ENCODE measurements around the gene SGTA.
A peak's percentile ranks its signal among the peaks of the same experiment; 100 is the strongest.

SGTA gene

DNA sequence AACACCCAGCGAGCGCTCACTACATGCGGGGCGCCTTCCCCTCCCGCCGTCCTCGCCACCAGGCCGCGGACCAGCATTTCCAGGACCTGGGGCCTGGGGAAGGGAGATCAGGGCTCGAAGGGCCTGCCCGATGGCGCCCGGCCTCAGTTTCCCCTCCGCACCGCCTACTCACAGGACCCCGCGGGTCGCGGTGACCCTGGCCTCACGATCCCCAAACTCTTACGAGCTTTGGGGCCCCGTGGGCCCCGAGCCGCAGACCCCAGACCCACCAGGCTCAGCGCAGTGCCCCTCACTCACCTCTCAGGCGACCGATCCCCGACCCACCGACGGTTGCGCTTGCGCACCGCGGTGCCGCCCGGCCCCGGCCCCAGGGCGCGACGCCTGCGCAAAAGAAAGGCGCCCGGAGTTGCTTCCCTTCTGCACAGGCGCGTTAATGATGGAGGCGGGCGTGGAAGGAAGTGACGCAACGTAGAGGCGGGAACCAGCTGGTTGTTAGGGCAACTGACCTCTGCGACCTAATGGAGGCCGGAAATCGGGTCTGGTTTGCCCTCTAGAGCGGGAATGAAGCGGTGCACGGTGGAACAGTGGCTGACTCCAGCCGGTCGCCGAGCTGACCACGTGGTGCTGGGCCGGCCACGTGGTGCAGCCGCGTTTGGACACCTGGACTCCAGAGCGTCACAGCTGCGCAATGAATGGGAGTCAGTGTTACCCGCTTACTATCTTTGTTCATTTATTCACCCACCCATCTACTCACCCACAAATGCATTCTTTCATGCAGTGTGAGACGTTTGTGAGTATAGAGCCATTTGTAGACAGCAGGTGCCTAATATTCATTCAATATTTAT is at the start of gene SGTA:
Gene SGTA (minus strand): TSS at position 338 of the 845 bp plus-strand sequence. CDS start 14,205 bp downstream, outside the sequence.
- peak within 1 kb of the TSS; percentile 99 for H3K4me3 ChIP-seq (ENCODE audit: low read depth, low read length)
- 0 out of 2 replicates have a peak, but pooled peaks have one; percentile 24 for TF ChIP-seq CTCF (IDR thresholded peaks at IDR 0.05; ENCODE audit: low read depth, low read length)

DNA sequence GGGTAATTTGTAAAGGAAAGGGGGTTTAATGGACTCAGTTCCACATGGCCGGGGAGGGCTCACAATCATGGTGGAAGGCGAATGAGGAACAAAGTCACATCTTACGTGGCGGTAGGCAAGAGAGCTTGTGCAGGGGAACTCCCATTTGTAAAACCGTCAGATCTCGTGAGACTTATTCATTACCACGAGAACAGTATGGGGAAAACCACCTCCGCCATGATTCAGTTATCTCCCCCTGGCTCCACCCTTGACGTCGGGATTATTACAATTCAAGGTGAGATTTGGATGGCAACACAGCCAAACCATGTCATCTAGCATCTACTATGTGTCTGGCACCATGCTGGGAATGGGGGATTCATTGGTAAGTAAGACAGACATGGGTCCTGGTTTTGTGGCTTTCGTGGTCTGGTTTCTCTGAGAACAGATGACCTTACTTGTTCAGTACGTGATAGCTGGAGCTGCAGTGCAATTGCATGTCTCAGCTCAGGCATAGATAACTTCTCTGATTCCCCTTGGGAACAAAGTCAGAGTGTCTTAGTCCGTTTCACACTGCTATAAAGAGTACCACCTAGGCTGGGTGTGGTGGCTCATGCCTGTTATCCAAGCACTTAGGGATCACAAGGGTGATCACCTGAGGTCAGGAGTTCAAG is 44.9 kb upstream of the SGTA start:
- TF ChIP-seq CTCF (IDR thresholded peaks at IDR 0.05; ENCODE audit: low read depth, low read length): no peak

GRCh38 chr19:2827022-2827421 is 43.9 kb upstream of the SGTA start:
- H3K4me3 ChIP-seq (ENCODE audit: low read depth, low read length): no peak overlapping the region
- no peak for TF ChIP-seq CTCF (IDR thresholded peaks at IDR 0.05; ENCODE audit: low read depth, low read length)

More for the DNA sequence above, 44.9 kb upstream of the SGTA start:
- no peak overlapping the region for H3K4me3 ChIP-seq (ENCODE audit: low read depth, low read length)

- TF ChIP-seq CTCF (IDR thresholded peaks at IDR 0.05; ENCODE audit: low read depth, low read length): no peak
- H3K4me3 ChIP-seq (ENCODE audit: low read depth, low read length): no peak overlapping the region
Measured at GRCh38 chr19:2824129-2824528, 41.1 kb upstream of the SGTA start.

GRCh38 chr19:2823646-2824045 is 40.6 kb upstream of the SGTA start:
- no peak overlapping the region for H3K4me3 ChIP-seq (ENCODE audit: low read depth, low read length)
- TF ChIP-seq CTCF (IDR thresholded peaks at IDR 0.05; ENCODE audit: low read depth, low read length): no peak

- no peak overlapping the region for H3K4me3 ChIP-seq (ENCODE audit: low read depth, low read length)
Measured at GRCh38 chr19:2822846-2823245, 39.8 kb upstream of the SGTA start.

More at GRCh38 chr19:2822846-2823245, 39.8 kb upstream of the SGTA start:
- no peak for TF ChIP-seq CTCF (IDR thresholded peaks at IDR 0.05; ENCODE audit: low read depth, low read length)
